GM18520 (cell line): Measurements from ENCODE around the gene DNAAF1.

Source experiments
- ATAC-seq: cut with Tn5 transposase; IDR thresholded peaks from one replicate; pipeline ENCODE4 v1.9.1; 2021; ENCODE audit not compliant: unreplicated experiment

Gene DNAAF1

DNA sequence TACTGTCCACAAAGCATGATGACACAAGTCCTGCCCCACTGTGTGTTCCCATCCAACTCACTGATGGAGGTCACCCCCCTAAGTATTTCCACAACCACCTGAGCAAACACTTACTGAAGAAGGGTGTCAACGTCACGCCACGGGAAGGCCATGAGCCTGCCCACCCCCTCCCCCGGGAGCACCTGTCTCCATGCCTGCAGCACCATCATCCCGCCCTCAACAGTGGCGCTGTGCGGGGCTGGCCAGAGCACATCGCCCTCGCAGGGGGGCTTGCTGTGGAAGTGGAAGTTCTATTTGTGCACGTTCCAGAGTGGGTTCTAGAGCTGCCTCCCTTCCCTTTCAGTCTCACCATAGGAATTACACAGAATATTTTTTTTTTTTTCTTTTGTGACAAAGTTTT, 24.1 kb upstream of the DNAAF1 start:
- no peak for ATAC-seq

DNA sequence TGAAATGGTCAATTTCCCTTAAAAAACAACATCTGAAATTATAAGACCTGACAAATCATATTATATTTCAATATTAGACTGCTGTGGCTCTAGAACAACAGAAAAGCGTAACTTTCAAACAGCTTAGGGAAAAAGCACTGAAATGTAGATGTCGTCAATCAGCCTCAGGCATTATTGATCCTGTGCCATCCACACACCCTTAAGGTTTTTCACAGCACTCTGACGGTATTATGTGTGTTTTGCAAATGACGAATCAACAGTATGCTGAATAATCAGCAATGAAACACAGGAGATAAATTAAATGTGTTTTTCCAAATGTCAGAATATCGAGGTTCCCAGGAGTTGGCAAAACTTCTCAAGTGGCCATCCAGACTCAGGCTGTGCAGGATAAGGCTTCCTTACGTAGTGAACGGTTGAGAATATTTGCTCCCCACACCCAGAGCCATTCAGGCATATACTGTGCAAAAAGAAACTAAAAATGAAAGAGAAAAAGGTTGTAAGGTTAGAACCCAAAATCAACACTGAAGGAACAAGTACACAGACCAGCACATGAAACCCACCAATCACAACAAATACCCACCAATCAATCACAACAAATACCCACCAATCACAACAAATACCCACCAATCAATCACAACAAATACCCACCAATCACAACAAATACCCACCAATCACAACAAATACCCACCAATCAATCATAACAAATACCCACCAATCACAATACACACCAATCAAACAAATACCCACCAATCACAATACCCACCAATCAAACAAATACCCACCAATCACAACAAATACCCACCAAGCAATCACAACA, 20.6 kb upstream of the DNAAF1 start:
- ATAC-seq, result no peak

- no peak for ATAC-seq
Measured at GRCh38 chr16:84131117-84131516, 14.0 kb upstream of the DNAAF1 start.

DNA sequence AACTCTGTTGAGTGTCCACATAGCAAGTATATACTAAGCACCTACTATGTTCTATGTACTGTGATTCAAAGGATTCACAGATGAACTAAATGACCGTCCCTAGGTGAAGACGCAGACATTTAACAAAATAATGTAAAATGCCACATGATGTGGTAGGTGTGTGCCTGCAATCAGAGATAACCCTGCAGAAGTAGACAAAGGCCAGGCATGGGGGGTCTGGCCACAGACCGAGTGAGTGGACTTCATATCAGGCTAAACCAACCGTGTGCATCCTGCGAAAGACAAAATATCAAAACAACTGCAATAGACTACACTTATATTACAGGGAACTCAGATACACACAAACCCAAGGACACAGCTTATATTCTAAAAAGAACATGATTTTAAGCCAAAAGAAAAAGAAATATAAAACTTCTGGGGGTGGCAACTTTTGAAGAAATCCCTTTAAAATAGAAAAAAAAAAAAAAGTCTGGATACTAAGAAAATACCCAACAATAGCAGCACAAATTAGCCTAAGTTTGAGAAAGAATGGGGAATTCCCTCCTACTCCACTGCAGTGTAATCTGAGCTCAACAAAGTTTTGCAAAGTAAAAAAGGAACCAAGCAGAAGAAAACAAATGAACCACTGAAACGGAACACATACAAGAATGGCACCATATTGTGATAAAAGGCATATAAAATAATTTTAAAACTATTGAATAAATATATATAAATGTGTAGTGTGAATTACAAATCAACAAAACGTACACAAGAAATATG, 12.4 kb upstream of the DNAAF1 start:
- no peak for ATAC-seq

DNA sequence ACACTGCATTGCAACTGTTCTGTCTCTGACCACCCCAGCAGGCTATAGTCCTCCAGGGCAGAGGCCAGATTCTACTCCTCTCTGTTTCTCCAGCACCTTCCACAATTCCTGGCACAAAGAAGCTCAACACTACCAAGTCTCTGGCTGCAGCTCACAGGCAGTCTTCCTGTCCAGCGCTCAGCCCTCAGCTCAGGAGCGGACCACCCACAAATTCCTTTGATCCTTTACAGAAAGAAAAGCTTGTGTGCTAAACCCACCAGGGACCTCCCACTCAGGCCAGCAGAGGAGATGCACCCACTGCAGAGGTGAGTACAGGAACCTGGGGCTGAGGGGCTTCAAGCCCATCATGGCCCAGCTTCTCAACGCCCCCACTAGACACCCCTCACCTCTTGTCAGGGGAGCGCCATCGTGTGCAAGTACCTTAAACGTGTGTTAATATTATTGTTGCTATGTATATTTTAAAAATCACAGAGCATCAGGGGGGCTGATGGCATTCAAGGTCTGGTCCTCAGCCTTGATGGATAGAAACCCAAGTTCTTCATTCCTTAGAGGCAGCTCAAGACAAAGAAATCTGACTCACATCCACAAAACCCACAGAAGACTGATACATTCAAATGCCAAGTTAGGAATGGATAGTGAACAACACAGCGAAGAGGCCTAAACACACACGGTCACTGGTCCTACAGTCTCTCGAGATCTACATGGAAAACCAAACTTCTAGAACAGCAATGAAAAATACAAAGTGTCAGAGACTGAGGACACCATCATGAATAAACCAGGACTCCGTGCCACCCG, 8.6 kb upstream of the DNAAF1 start:
- no peak for ATAC-seq

- ATAC-seq, result no peak
Measured at GRCh38 chr16:84137287-84137686, 7.8 kb upstream of the DNAAF1 start.

- ATAC-seq, result no peak
Measured at GRCh38 chr16:84137769-84138357, 7.2 kb upstream of the DNAAF1 start.

- no peak for ATAC-seq
Measured at GRCh38 chr16:84138500-84138823, 6.6 kb upstream of the DNAAF1 start.

DNA sequence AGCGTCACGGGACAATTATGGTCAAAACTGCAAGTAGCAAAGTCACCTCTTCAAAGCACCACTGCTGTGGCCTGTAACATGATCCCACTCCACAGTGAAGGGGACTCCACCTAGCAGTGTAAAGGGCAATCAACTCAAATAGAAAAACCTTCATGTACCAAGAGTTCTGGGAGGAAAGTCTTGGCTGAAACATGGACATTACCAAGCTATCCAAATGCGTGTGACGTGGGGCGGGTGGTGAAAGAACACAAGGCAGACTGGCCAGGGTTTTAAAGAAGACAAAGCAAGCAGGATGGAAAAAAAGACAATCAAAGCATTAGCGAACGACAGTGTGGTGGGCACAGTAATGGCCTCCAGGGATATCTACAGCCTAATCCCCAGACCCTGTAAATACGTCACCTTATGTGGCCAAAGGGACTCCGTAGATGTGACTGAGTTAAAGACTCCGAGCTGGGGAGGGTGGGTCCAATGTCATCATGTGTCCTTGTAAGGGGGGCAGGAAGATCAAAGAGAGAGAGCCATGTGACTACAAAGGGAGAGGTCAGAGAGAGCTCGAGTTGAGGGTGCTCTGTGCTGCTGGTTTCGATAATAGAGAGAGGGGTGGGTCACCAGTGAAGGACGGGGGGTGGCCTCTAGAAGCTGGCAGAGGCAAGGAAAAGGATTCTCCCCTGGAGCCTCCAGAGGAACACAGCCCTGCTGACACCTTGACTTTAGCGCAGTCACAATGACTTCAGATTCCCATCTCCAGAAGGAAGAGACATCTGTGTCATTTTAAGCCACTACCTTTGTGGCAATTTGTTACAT, 6.1 kb upstream of the DNAAF1 start:
- no peak for ATAC-seq

GRCh38 chr16:84139628-84140258, 5.4 kb upstream of the DNAAF1 start:
- ATAC-seq, result no peak

GRCh38 chr16:84141143-84141670, 3.9 kb upstream of the DNAAF1 start:
- ATAC-seq, result no peak

GRCh38 chr16:84143081-84143480, 2.0 kb upstream of the DNAAF1 start:
- no peak for ATAC-seq

DNA sequence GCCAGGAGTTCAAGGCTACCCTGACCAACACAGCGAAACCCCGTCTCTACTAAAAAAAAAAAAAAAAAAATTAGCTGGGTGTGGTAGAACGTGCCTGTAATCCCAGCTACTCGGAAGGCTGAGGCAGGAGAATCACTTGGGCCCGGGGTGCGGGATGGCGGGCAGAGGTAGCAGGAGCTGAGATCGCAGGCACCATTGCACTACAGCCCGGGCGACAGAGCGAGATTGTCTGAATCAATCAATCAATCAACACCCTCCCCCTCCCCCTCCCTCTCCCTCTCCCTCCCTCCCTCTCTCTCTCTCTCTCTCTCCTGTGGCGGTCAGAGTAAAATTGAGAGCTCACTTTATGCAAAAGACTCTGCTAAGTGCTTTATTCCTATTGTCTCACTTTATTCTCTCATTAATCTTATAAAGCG, 1.3 kb upstream of the DNAAF1 start:
- ATAC-seq, result no peak

DNA sequence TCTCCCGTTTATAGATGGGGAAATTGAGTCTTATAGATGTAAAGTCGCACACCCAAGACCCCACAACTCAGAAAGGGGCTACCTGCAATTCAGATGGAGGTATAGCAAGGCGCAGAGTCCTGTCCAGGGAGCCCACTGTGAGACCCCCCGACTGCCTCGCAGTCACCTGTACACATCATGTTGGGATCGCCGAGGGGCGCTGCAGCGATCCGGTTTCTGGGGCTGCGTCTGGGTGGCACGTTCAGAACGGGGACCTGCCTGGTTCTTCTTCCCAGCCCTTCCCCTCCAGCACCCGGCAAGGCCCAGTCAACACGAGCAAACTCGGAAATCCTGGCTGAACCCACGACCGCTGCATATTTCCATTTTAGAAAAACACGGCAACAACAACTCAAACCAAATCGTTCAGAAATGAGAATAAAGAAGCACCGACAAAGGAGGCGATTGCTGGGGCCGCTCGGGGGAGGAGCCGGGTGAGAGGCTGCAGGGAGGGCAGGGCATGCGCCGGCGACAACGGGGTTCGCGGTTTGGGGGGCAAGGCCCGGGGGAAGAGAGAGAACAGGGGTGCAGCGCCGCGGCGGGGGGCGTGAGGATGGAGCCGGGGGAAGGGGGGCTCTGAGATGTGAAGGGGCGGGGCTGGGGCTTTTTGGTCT, 774 bp upstream of the DNAAF1 start:
- no peak for ATAC-seq

- no peak for ATAC-seq
Measured at GRCh38 chr16:84150926-84151325, 5.8 kb downstream of the DNAAF1 start.

DNA sequence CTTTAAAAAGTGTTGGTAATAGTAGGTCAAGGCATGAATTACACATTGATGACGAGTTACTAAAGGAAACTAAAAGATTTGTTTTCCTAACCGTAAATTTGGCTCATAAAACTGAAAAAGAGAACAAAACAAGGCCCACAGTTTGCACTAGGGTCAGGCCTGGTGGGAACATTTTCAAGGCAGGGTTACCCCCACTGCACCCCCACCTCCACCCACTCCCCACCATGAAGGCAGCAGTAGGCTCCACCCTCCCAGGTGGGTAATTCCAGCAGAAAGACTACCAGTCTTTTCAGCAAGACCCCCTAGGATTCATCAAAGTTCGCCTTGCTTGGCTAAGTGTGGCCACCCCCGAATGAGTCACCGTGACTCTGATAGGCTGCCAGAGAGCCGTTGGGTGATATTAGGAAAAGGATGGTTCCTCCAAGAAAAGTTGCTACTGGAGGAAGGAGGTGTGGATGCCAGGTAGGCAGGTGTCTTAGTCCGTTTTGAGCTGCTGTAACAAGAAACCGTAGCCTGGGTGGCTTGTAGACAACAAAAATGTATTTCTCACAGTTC, 8.6 kb downstream of the DNAAF1 start:
- no peak for ATAC-seq

- no peak for ATAC-seq
Measured at GRCh38 chr16:84155226-84155625, 10.1 kb downstream of the DNAAF1 start.

- ATAC-seq, result no peak
Measured at GRCh38 chr16:84155771-84156170, 10.7 kb downstream of the DNAAF1 start.

DNA sequence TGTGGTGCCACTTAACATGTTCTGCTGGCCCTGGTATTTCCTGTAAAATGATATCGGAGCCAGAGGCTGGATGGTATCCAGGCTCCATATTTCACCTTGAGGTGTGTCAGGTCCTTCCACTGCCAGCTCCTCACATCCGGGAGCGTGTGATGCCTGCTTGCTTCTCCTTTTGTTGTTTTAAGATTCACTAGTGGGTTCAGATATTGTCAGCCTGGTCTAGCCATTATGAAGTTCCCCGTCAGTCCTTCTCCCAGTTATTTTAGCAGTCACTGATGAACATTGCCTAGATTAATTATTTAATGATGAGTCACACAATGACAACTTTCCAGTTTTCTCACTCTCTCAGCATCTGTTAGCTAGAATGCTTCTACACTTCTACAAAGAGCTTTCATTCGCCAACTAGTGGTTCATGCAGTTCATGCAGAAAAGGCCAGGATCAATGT, 11.3 kb downstream of the DNAAF1 start:
- no peak for ATAC-seq
